OCI-LY1 (cell line): ENCODE data around the gene ARHGEF33.

Source experiments
- H2AFZ ChIP-seq: fragments of 200-600 bp; sonication (generic), shearing (Covaris generic); 2 replicates; pipeline ENCODE4 v1.6.0; 2014; ENCODE audit warnings: antibody characterized with exemption, mild to moderate bottlenecking, low read length
- H3F3A ChIP-seq: fragments of 200-600 bp; sonication (generic), shearing (Covaris generic); 2 replicates; pipeline ENCODE4 v1.6.0; 2014; ENCODE audit warnings: mild to moderate bottlenecking, antibody characterized with exemption, low read length, moderate library complexity; ENCODE audit not compliant: insufficient read depth
- H3K27ac ChIP-seq: fragments of 200-600 bp; sonication (generic); 2 replicates; pipeline ENCODE4 v1.5.1; 2014; ENCODE audit warnings: low read length, mixed run types, mild to moderate bottlenecking, low read depth; ENCODE audit not compliant: poor library complexity, severe bottlenecking
- H3K27me3 ChIP-seq: fragments of 200-600 bp; sonication (generic); 2 replicates; pipeline ENCODE4 v1.6.0; 2014; ENCODE audit warnings: antibody characterized with exemption, mild to moderate bottlenecking, low read length, moderate library complexity; ENCODE audit not compliant: insufficient read depth
- H3K36me3 ChIP-seq: fragments of 200-600 bp; sonication (generic); 2 replicates; pipeline ENCODE4 v1.6.1; 2014; ENCODE audit warnings: mild to moderate bottlenecking, antibody characterized with exemption, low read length, moderate library complexity, mixed read lengths; ENCODE audit not compliant: insufficient read depth
- H3K4me1 ChIP-seq: fragments of 200-600 bp; sonication (generic); 2 replicates; pipeline ENCODE4 v1.5.1; 2014; ENCODE audit warnings: mild to moderate bottlenecking, low read length, moderate library complexity; ENCODE audit not compliant: insufficient read depth, severe bottlenecking
- H3K4me2 ChIP-seq: fragments of 200-600 bp; sonication (generic), shearing (Covaris generic); 2 replicates; pipeline ENCODE4 v1.6.1; 2014; ENCODE audit warnings: low read length
- H3K4me3 ChIP-seq: fragments of 200-600 bp; sonication (generic); 2 replicates; pipeline ENCODE4 v1.5.1; 2014; ENCODE audit warnings: low read length, low read depth, mild to moderate bottlenecking, mixed read lengths; ENCODE audit not compliant: poor library complexity, severe bottlenecking
- H3K79me2 ChIP-seq: fragments of 200-600 bp; shearing (Covaris generic); 2 replicates; pipeline ENCODE4 v1.6.1; 2016; ENCODE audit warnings: mixed run types, low read length, mixed read lengths; ENCODE audit not compliant: insufficient read depth
- H3K9ac ChIP-seq: fragments of 200-600 bp; sonication (generic), shearing (Covaris generic); 2 replicates; pipeline ENCODE4 v1.6.1; 2014; ENCODE audit warnings: mild to moderate bottlenecking, low read length, mixed read lengths
- H3K9me2 ChIP-seq: fragments of 200-600 bp; sonication (generic), shearing (Covaris generic); 2 replicates; pipeline ENCODE4 v1.6.1; 2014; ENCODE audit warnings: low read depth, mild to moderate bottlenecking, low read length, mixed read lengths
- H3K9me3 ChIP-seq: fragments of 200-600 bp; shearing (Covaris generic); 2 replicates; pipeline ENCODE4 v1.6.1; 2014; ENCODE audit warnings: low read length, mixed read lengths
- H4K20me1 ChIP-seq: fragments of 200-600 bp; sonication (generic), shearing (Covaris generic); 2 replicates; pipeline ENCODE4 v1.6.0; 2016; ENCODE audit warnings: mild to moderate bottlenecking, low read length; ENCODE audit not compliant: insufficient read depth
- CTCF ChIP-seq: fragments of 200-600 bp; sonication (generic), shearing (Covaris generic); IDR thresholded peaks from 2 replicates; pipeline ENCODE4 v1.5.1; 2017; ENCODE audit warnings: mild to moderate bottlenecking, antibody characterized with exemption, low read length, moderate library complexity, mixed read lengths
- EZH2 ChIP-seq: fragments of 200-600 bp; sonication (generic), shearing (Covaris generic); IDR thresholded peaks from 2 replicates; pipeline ENCODE4 v1.8.0; 2017; ENCODE audit warnings: borderline replicate concordance, mixed run types, mild to moderate bottlenecking, antibody characterized with exemption, low read length, moderate library complexity, mixed read lengths

The ARHGEF33 gene

DNA sequence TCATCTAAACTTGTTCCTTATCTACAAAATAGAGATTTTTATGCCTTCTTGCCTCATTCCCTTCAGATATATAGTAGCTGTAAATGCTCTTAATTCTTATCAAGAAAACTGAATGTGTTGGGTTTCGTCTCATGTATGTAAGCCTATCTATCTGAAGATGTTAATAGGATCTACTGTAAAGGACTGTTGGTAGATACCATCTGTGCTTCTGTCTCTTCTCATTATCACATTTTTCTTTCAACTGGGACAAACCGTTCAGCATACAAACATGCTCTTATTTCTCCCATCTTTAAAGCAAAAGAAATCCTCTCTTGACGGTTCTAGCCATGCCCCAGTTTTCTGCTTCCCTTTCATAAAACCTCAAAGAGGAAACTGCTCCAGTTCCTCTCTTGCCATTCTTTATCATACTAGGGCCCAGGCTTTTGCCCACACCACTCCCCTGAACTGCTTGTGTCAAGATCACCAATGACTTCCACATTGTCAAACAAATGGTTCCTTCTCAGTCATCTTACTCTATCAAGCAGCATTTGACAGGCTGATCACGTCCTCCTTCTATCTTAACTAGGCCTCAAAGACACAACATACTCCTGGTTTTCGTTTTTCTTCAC is 88.7 kb downstream of the ARHGEF33 start:
- no peaks in the 10 kb centered on the region for H3K79me2 ChIP-seq
- no peak overlapping the region for H3K27ac ChIP-seq
- TF ChIP-seq EZH2, result no peak
- TF ChIP-seq CTCF, result no peak
- no peak overlapping the region for H3K4me2 ChIP-seq
- H4K20me1 ChIP-seq, result no peaks in the 10 kb centered on the region
- no peaks in the 10 kb centered on the region for H3K4me1 ChIP-seq
- H3K9me3 ChIP-seq, result no peaks in the 10 kb centered on the region
- no peaks in the 10 kb centered on the region for H3K27me3 ChIP-seq
- no peaks in the 10 kb centered on the region for H3K9me2 ChIP-seq
- H2AFZ ChIP-seq, result no peak overlapping the region
- H3F3A ChIP-seq, result no peaks in the 10 kb centered on the region
- no peak overlapping the region for H3K9ac ChIP-seq
- peaks cover 2% of the 10 kb centered on the region; the same call in 1 of the 2 replicates for H3K36me3 ChIP-seq
- no peak overlapping the region for H3K4me3 ChIP-seq

DNA sequence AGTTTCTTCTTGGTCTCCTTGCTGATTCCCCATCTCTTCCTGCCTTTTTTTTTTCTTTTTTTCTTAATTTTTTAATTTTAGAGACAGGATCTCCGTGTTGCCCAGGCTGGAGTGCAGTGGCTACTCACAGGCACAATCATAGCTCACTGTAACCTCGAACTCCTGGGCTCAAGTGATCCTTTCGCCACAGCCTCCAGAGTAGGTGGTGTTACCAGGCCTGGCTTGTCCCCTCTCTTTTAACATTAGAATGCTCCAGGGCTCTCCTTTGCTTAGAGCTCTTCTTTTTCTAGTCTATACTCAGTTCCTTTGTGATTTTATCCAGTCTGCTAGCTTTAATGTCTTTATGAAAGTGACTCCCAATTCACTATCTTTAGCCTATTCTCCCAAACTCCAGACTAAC is 89.2 kb downstream of the ARHGEF33 start:
- no peak overlapping the region for H3K27ac ChIP-seq
- no peaks in the 10 kb centered on the region for H3K9me3 ChIP-seq
- H3K4me1 ChIP-seq, result no peaks in the 10 kb centered on the region
- no peak overlapping the region for H3K4me2 ChIP-seq
- no peak for TF ChIP-seq EZH2
- no peak for TF ChIP-seq CTCF
- no peak overlapping the region for H3K9ac ChIP-seq
- no peaks in the 10 kb centered on the region for H3K27me3 ChIP-seq
- no peaks in the 10 kb centered on the region for H3F3A ChIP-seq
- H4K20me1 ChIP-seq, result no peaks in the 10 kb centered on the region
- H3K79me2 ChIP-seq, result no peaks in the 10 kb centered on the region
- peaks cover 2% of the 10 kb centered on the region; the same call in 1 of the 2 replicates for H3K36me3 ChIP-seq
- H3K9me2 ChIP-seq, result no peaks in the 10 kb centered on the region
- H3K4me3 ChIP-seq, result no peak overlapping the region
- H2AFZ ChIP-seq, result no peak overlapping the region

- Histone ChIP-seq H3K27ac (no peak overlapping the region), H3K9me2 (no peaks in the 10 kb centered on the region), H3K4me3 (no peak overlapping the region), H2AFZ (no peak overlapping the region), H3K79me2 (no peaks in the 10 kb centered on the region), H3K4me2 (no peak overlapping the region), H3K36me3 (peaks cover 22% of the 10 kb centered on the region), H3K27me3 (no peaks in the 10 kb centered on the region), H3F3A (no peaks in the 10 kb centered on the region), H3K9me3 (no peaks in the 10 kb centered on the region), H3K4me1 (no peaks in the 10 kb centered on the region), H4K20me1 (no peaks in the 10 kb centered on the region), H3K9ac (no peak overlapping the region)
- TF ChIP-seq CTCF (no peak), EZH2 (no peak)
Observed at GRCh38 chr2:38981003-38981669, 91.5 kb downstream of the ARHGEF33 start.
